Jurkat, Clone E6-1 (cell line): ENCODE measurements around the gene CEND1.

Source experiments
- DNase-seq: peaks from one replicate; pipeline ENCODE4 v3.0.0-alpha.2; 2011; ENCODE audit warnings: low read depth, low spot score
- H3K4me3 ChIP-seq: 2 replicates; pipeline ENCODE4 v1.5.1; 2011; ENCODE audit warnings: mild to moderate bottlenecking, low read length, control low read depth, moderate library complexity

CEND1 gene

DNA sequence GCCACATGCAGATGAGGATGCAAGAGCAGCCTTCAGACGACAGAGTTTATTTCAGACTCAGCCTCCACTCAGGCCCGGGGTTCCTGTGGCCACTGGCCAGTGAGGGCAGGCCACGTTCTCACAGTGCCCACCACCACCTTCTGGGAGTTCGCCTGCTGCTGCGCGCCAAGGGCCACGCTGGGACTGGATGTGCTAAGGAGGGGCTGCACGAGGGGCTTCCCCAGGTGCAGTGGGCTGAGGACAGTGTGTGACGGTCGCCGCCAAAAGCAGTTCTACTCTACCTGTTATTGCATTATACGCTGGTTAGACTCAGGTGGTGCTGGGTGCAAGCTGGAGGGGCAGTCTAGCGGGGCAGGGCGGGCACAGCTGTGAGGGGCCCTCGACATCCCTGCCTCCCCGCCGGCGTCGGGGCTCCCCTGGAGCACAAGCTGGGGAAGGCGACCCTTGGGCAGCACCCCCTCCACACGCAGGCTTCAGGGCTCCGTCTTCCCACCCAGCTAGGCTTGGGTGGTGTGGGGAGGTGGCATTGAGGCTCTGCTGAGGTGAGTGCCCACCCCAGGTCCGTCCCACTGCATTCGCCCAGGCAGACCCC is 2.7 kb downstream of the CEND1 start:
- DNase-seq = no peak
- no peak overlapping the region for H3K4me3 ChIP-seq

DNA sequence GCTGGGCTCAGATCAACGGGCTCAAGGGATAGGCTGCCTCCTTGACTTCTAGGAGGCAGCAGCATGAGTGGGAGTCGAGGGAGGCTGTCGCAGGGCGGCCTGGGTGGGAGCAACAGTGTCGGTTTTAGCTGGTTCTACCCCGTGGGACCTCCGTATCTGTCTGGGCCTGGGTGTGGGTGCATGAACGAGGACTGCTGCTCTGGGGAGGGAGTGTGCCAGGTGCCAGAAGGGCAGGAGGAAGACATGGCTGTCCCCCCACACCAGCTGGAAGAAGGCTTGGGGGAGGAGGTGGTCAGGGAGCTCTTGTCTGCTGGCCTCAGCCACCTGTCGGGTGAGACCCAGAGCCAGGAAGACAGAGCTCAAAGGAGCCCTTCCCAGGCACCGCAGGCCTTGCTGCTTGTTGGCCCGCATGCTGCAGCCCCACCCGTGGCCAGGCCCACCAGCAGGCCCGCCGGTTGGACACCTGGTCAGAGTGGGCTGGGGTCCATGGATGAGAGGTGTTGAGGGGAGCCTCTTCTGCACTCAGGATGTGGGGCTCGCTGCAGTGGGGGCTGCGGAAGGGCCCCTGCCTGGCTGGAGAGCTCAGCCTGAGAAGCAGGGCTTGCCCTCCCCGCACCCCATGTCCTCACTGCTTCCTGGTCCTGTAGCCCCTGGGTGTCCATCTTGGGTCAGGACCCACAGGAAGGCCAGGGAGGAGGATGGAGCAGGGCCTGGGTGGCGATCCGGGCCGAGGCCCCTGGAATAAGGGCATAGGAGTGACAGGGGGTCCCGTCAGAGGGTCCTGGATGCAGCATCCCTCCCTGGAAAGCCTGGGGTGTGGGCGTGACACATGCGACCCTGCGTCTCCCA is 3.4 kb downstream of the CEND1 start:
- no peak for DNase-seq
- H3K4me3 ChIP-seq = no peak overlapping the region

DNA sequence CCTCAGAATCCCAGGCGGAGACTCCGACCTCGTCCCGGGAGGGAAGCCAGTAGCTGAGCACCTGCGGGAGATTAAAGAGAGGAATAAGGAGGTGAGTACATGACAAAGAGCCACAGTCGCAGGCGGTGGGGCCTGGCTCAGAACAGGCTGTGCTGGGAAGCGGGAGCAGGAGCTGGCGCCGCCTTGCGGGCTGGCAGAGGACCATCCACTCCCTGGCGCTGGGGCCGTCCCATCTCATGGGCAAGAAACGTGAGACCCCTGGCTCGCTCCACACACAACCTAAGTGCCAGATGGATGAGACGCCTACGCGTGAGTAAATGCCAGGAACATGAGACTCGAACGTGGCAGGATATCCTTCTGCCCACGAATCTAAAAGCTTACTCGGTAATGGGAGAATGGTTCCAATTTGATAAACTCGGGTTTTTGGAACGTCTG is 6.3 kb downstream of the CEND1 start:
- H3K4me3 ChIP-seq = no peak overlapping the region
- no peak for DNase-seq

DNA sequence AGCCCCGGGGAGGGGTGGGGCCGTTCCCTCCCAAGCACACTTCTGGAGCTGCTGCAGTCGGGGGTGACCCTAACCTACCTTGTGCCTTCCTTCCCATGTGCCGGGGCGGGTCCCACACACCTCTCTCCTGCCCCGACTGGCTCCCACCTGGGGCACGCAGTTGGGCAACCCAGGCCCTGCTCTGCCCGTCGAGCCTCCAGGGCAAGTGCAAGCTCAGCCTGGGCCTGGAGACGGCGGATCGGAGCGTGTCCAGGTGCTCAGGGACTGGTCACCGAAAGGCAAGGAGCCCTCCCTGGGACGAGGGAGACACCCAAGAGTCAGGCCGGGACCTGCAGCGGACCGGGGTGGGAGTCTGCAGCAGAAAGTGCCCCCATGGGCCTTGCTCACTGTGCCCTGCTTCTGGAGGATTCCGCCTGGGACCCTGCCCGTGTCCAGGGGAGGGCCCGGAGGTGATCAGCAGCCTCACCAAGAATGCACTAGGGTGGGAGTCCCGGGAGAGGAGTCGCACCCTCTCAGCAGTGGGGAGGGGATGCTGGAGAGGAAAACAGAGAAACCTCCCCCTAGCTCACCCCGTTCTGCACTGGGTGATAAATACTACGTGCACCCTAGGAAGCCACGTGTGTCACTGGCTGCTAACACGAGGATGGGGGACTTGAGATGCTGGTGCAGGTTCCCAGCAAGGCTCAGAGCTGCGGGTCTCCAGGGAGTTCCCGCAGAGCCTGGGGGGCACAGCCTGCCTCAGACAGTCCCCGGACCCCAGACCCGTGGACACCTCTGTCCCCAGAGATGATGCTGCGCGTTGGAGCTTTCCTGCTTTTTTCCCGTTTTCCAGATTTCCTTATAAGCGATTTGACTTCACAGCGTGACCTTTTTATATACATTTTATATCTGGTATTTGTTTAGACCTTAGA is 7.4 kb downstream of the CEND1 start:
- DNase-seq = no peak
- no peak overlapping the region for H3K4me3 ChIP-seq

DNA sequence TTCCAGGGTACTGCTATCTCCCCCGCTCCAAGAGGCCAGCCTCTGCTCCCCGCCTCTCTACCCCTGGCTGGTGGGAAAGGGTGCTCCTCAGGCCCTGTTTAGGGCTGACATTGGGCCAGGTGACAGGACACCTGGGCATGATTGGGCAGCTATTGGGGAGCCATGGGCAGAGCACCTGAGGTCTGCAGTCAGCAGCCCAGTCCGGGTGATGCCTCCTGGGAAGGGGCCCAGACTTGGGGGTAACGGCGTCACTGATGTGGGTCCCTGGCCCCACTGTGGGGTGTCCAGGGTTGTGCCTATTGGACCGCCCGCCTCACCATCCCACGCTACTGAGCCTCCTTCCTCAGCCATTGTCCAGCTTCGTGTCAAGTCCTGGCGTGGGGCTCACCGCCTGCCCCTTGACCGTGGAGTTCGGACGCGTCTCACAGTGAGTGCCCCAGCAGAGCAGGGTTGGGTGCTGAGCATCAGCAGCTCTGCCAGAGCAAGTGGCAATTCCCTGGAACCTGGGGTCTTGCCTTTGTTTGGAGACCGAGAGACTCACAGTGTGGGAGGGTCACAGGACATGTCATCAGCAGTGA is 9.8 kb downstream of the CEND1 start:
- H3K4me3 ChIP-seq = no peak overlapping the region
- DNase-seq = no peak

- DNase-seq = no peak
- H3K4me3 ChIP-seq = no peak overlapping the region
Measured at GRCh38 chr11:778976-779954, 10.6 kb downstream of the CEND1 start.

GRCh38 chr11:777288-778255 is 12.3 kb downstream of the CEND1 start, which contains the start of gene GATD1:
GATD1 (minus strand) TSS chr11:777487; CDS start chr11:777462, 25 bp downstream.
- H3K4me3 ChIP-seq = peak within 1 kb of the TSS; percentile 81

DNA sequence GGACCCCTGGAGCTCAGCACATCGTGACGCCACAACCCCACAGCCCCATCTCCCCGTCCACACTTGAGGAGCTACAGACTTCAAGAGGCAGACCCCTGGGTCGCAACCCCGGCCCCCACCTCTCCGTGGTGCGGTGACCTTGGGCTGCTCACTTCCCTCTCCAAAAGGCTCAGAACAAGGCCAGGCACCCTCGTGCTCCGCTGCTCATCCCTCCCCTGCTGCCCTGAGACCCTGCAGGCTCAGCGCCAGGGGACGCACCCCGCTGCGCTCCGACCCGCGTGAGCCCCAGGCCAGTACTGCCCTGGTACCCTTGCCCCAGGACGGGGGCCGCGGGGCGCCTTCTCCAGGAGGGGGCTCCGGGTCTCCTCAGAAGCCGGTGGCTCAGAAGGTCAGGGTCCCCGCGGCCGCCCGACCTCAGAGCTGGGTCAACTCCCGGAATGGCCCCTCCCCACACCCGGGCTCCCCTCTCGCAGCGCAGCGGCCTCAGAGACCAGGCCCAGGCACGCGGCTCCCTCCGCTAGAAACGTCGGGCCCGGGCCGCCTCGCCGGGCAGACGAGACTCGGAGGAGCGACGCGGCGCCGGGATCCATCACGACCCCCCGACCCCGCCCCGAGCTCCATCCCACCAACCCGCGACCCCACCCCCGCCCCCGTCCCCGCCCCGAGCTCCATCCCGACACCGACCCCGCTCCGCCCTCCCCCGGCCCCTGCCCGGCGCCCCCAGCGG is 13.2 kb downstream of the CEND1 start:
- H3K4me3 ChIP-seq = peak overlapping the region; percentile 81
- no peak for DNase-seq

More at GRCh38 chr11:777288-778255, 12.3 kb downstream of the CEND1 start, which contains the start of gene GATD1:
- peak; percentile 68 for DNase-seq

GRCh38 chr11:776263-776560 is 13.7 kb downstream of the CEND1 start:
- H3K4me3 ChIP-seq = peak overlapping the region; percentile 81
- DNase-seq = no peak

GRCh38 chr11:774873-775592 is 14.9 kb downstream of the CEND1 start:
- DNase-seq = no peak
- H3K4me3 ChIP-seq = no peak overlapping the region

- DNase-seq = no peak
- H3K4me3 ChIP-seq = no peak overlapping the region
Measured at GRCh38 chr11:773830-774229, 16.1 kb downstream of the CEND1 start.

GRCh38 chr11:773425-773824 is 16.5 kb downstream of the CEND1 start:
- no peak for DNase-seq
- H3K4me3 ChIP-seq = no peak overlapping the region

GRCh38 chr11:772429-773390 is 17.2 kb downstream of the CEND1 start:
- H3K4me3 ChIP-seq = no peak overlapping the region
- DNase-seq = no peak

DNA sequence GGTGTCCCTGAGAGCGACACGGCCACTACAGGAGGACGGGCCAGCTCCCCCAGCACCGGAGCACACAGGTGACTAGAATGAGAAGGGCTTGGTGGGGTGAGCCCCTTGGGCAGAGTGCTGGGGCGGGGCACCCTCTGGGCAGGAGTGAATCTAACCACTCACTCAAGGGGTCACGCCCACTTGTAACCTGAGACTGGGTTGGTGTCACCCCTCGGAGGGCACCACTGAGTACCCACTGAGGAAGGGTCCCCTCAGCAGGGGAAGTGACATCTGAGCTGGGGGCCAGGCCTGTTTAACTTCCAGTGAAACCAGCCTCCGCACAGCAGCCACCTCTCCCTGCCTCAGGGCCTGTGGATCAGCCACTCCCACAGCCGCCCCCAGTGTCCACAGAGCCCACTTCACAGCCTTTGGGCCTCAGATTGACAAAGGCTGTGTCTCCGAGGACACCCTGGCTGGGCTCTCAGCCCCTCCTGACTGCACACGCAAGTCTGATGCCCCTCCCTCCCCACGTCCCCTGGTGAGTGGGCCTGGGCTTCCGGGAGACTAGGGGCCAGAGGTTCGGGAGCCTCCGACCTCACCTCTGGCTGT is 18.2 kb downstream of the CEND1 start:
- no peak for DNase-seq
- H3K4me3 ChIP-seq = no peak overlapping the region
